GM21576 (cell line): ENCODE results near the gene NQO2.
"Not testable (repeated sequence)": the region's sequence is repeated elsewhere in the genome, so short reads cannot be mapped to it uniquely, and the experiment has no call there.

ENCODE experiments used
- ATAC-seq: cut with Tn5 transposase; IDR thresholded peaks from one replicate; pipeline ENCODE4 v1.9.1; 2021; ENCODE audit warnings: mild to moderate bottlenecking, moderate library complexity; ENCODE audit not compliant: unreplicated experiment

Gene NQO2

DNA sequence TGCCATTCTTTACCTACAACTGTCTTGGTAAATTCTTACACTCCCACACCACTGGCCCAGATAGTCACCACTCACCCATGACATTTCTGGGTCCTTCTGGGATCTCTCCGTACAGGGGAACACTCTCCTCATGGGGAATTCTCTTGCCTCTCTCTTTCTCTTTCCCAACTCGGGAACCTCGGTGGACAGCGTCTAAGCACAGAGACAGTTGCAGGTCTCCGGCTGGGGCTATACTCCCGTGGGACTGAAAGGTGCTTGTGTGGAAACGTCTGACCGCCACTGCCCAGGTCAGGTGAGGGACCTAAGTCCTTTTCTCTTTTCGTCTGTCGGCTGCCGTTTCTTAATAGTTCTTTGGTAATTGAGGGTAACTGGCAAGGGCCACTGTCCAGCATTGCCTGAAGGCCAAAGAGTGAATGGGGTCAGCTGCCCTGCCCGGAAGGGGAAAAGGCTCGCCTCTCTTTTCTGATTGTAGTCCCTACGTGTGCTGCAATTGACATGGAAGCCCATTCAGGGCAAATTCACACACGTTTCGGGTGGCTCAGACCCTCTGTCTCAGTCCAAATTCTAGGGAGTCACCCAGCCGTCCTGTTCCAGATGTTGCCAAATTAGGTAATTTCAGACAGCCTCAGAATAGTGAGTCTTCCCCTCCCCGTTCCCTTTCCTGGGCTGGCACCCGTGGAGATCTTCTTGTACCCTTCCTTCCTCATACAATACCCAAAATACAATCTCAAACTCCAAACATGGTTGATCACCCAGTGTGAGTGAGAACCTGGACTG lies 37.4 kb downstream of the NQO2 start:
- no peak for ATAC-seq

GRCh38 chr6:3037638-3038365 lies 38.1 kb downstream of the NQO2 start:
- no peak for ATAC-seq

GRCh38 chr6:3039384-3039783 lies 39.7 kb downstream of the NQO2 start:
- ATAC-seq: no peak

- no peak for ATAC-seq
Observed at GRCh38 chr6:3041147-3041546, 41.5 kb downstream of the NQO2 start.

GRCh38 chr6:3041606-3042005 lies 41.9 kb downstream of the NQO2 start:
- no peak for ATAC-seq

DNA sequence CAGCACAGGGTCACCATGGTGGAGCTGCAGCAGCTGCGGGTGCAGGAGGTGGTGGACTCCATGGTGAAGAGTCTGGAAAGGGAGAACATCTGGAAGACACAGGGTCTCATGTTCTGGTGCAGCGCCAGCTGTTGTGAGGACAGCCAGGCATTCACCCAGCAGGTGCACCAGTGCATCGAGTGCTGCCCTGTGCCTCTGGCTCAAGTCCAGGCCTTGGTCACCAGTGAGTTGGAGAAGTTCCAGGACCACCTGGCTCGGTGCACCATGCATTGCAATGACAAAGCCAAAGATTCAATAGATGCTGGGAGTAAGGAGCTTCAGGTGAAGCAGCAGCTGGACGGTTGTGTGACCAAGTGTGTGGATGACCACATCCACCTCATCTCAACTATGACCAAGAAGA lies 45.7 kb downstream of the NQO2 start:
- ATAC-seq: no peak

DNA sequence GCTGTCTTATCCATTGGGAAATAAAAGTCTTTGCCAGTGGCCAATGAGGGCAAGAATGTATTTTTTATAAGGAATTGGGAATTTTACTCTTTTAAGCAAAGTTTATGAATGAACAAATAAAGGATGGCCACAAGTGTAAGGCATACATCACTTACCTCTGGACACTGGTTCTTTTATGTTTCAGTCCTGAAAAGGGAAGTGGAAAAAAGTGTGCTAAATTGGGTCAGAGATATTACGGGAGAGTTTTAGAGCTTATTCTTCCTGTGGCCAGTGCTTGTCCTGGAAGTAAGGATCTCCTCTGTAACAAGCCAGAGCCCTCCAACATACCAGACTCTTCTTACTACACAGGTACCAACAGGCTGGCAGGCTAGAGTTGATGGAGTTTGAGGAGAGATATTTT lies 46.1 kb downstream of the NQO2 start:
- ATAC-seq: no peak

DNA sequence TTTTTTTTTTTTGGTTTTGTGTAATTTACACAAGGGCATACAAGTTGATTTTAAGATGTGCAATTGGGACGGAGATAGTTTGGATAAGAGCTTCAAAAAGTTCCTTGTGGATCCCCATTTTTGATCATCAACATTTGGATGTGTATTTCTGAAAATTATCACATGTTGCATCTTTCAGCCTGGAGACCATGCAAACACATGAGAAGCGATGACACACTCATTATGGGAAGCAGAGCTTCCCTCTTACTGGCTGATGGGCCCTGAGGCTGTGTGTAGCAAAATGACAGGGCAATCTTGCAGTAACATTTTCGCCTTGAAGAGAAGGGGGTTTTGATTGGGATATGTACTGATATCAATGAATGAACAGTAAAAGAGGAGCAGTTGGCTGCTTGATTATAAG lies 46.6 kb downstream of the NQO2 start:
- no peak for ATAC-seq

DNA sequence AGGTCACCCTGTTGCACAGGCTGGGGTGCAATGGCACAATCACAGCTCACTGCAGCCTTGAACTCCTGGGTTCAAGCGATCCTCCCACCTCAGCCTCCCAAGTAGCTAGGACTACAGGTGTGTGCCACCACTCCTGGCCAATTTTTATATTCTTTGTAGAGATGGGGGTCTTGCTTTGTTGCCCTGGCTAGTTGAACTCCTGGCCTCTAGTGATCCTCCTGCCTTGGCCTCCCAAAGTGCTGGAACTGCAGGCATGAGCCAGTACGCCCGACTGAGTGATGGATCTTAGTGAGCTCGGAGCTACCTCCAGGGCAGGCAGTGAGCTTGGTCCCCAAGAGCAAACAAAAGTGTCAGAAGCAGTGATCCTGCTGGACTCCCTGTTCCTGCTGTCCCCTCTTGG lies 48.3 kb downstream of the NQO2 start:
- not testable (repeated sequence) for ATAC-seq

GRCh38 chr6:3052481-3053230 lies 53.0 kb downstream of the NQO2 start:
- ATAC-seq: no peak

GRCh38 chr6:3053231-3053508 lies 53.5 kb downstream of the NQO2 start:
- ATAC-seq: no peak

GRCh38 chr6:3054229-3055157 lies 54.8 kb downstream of the NQO2 start:
- ATAC-seq: not testable (repeated sequence)

DNA sequence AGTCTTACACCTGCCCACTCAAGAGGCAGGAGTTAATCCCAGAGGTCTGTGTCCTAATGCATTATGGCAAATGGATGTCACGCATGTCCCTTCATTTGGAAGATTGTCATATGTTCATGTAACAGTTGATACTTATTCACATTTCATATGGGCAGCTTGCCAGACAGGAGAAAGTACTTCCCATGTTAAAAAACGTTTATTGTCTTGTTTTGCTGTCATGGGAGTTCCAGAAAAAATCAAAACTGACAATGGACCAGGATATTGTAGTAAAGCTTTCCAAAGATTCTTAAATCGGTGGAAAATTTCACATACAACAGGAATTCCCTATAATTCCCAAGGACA lies 55.4 kb downstream of the NQO2 start:
- not testable (repeated sequence) for ATAC-seq

DNA sequence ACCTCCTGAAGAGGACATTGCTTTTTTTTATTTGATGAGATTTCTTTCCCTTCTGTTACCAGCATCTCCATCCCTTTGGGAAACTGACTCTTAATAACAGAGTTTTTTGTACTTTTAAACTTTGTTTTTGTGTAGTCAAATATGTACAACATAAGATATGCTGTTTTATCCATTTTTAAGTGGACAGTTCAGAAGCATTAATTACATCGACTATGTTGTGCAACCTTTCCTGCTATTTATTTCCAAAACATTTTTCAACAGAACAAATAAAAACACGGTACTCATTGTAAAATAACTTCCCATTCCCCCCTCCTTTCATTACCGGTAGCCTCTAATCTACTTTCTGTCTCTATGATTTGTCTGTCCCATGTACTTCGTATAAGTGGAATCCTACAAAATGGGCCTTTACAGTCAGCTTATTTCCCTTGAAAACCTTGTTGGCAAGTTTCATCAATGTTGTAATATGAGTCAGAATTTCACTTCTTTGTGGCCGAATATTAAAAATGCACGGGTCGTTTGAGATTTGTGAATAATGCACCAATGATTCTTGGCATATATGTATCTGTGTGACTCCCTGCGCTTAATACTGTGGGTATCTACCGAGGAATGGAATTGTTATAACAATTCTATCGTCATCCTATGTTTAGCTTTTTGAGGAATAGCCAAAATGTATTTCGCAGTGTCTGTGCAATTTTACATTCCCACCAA lies 57.5 kb downstream of the NQO2 start:
- ATAC-seq: no peak

DNA sequence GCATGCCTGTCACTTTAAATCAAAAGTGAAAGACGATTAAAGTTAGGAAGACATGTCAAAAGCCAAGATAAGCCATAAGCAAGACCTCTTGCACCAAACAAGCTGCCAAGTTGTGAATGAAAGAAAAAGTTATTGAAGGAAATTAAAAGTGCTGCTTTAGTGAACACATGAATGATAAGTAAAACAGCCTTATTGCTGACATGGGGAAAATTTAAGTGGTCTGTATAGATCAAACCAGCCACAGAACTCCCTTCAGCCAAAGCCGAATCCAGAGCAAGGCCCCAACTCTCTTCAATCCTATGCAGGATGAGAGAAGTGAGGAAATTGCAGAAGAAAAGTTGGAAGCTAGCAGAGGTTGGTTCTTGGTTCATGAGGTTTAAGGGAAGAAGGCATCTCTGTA lies 59.3 kb downstream of the NQO2 start:
- no peak for ATAC-seq

GRCh38 chr6:3060092-3060491 lies 60.4 kb downstream of the NQO2 start:
- not testable (repeated sequence) for ATAC-seq

DNA sequence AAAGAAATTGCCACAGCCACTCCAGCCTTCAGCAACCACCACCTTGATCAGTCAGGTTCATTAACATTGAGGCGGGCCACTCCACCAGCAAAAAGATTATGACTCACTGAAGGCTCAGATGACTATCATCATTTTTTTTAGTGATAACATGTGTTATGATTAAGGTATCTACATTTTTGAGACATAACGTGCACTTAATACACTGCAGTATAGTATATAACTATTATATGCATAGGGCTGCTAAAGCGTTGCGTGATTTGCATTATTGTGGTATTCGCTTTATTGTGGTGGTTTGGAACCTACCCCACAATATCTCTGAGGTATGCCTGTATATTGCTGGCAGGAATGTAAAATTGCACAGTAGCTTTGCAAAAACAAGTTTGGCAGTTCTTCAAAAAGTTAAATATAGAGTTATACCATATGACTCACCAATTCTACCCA lies 61.8 kb downstream of the NQO2 start:
- ATAC-seq: no peak

GRCh38 chr6:3063340-3063732 lies 63.6 kb downstream of the NQO2 start:
- ATAC-seq: not testable (repeated sequence)

DNA sequence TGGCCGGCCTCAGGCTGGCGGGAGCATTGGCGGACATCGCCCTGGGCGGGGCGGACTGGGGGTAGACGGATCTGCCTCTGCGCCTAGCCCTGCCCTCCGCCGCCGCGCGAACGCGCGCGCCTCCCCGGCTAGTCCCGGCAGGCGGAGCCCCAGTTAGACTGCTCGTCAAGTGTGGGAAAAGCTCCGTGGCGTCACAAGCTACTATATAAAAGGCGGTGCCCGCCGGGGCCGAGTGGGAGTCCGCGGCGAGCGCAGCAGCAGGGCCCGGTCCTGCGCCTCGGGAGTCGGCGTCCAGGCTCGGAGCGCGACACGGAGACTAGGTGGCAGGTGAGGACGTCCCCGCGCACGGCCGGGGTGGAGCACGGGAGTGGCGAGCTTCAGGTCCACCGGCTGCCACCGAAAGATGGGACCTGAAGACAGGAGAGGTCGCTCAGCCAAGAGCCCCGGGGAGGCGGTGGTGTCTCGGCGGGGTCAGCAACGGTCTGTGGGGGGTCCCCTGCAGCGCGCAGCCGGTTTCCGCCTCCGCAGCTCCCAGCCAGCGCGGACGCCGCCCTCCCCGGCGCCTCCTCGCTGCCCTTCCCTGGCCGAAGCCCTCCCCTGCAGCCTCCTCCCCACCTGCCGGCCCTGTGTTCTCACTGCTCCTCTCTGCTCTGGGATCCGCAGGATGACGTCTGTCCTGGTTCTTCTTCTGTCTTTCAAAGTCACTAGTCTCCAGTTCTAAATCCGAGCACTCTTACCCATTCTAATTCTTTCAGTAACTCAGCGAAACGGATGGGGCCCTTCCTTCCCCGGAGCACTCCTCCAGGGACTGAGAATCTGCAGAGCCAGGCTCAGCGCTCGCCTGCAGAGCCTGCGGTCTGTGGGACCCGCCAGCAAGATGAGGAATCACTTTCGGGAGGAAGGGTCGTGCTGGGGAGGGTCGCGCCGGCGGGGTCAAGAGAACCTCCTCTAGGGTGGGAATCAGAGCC lies 64.3 kb downstream of the NQO2 start:
- peak; percentile 41 for ATAC-seq
